IMR-90 (cell line): Measurements from ENCODE around the gene ZNF780A. TPM values are rescaled to one million over a fixed set of nuclear protein-coding genes. Genes with fewer than 3 reads are reported as not detected.

Source experiments
- ATAC-seq: fragments of 200-7000 bp; cut with Tn5 transposase; 2 replicates; pipeline ENCODE4 v1.9.1; 2020; ENCODE audit warnings: low read depth, mild to moderate bottlenecking, moderate library complexity
- BruUV-seq: library from RNA; stranded (reverse); fragments of 400-500 nt; replicated peaks from 2 replicates; lab custom pipeline; 2021; lab: Mats Ljungman, UMichigan
- CTCF ChIA-PET: fragments of 300-600 bp; formaldehyde crosslinking; extraction: SDS; loops from one replicate; lab custom pipeline; 2021; ENCODE audit warnings: antibody characterized with exemption; lab: Yijun Ruan, JAX
- POLR2A ChIA-PET: fragments of 300-600 bp; sonication (Branson Sonifier 250); formaldehyde crosslinking; loops from one replicate; lab custom pipeline; 2022; ENCODE audit warnings: antibody characterized with exemption; ENCODE audit not compliant: unreplicated experiment; lab: Charles Lee
- DNase-seq: peaks from one replicate; pipeline ENCODE4 v3.0.0; 2013
- H2AFZ ChIP-seq: replicated peaks from 2 replicates; pipeline ENCODE3; 2013; ENCODE audit warnings: low read length, mild to moderate bottlenecking; ENCODE audit not compliant: poor library complexity
- H2AK5ac ChIP-seq: 2 replicates; pipeline ENCODE4 v1.6.1; 2013; ENCODE audit warnings: low read depth, low read length, inconsistent platforms
- H2AK9ac ChIP-seq: replicated peaks from 2 replicates; pipeline ENCODE3; 2013; ENCODE audit warnings: mild to moderate bottlenecking, low read depth, low read length, moderate library complexity; ENCODE audit not compliant: poor library complexity
- H2BK120ac ChIP-seq: 2 replicates; pipeline ENCODE4 v1.6.1; 2013; ENCODE audit warnings: low read depth, low read length, inconsistent platforms
- H2BK15ac ChIP-seq: 3 replicates; pipeline ENCODE4 v1.6.1; 2013; ENCODE audit warnings: low read depth, low read length, inconsistent platforms
- H2BK20ac ChIP-seq: 2 replicates; pipeline ENCODE4 v1.6.1; 2013; ENCODE audit warnings: low read depth, mild to moderate bottlenecking, inconsistent platforms, low read length, moderate library complexity
- H2BK5ac ChIP-seq: 2 replicates; pipeline ENCODE4 v1.6.1; 2013; ENCODE audit warnings: mild to moderate bottlenecking, low read depth, low read length, inconsistent platforms; ENCODE audit not compliant: poor library complexity, severe bottlenecking
- H3K14ac ChIP-seq: replicated peaks from 2 replicates; pipeline ENCODE4 v1.6.1; 2013; ENCODE audit warnings: low read depth, low read length, inconsistent platforms
- H3K18ac ChIP-seq: 2 replicates; pipeline ENCODE4 v1.6.1; 2013; ENCODE audit warnings: low read depth, low read length, control low read depth
- H3K23ac ChIP-seq: 2 replicates; pipeline ENCODE4 v1.6.1; 2013; ENCODE audit warnings: low read depth, low read length, inconsistent platforms
- H3K27ac ChIP-seq: 2 replicates; pipeline ENCODE4 v1.5.1; 2013; ENCODE audit warnings: mild to moderate bottlenecking, control low read depth, low read length; ENCODE audit not compliant: insufficient read depth
- H3K27me3 ChIP-seq: 2 replicates; pipeline ENCODE4 v1.6.1; 2013; ENCODE audit warnings: low read length; ENCODE audit not compliant: control insufficient read depth, insufficient read depth
- H3K36me3 ChIP-seq: 2 replicates; pipeline ENCODE4 v1.6.1; 2013; ENCODE audit warnings: low read length, mixed read lengths; ENCODE audit not compliant: control insufficient read depth, insufficient read depth
- H3K4ac ChIP-seq: 2 replicates; pipeline ENCODE4 v1.6.1; 2013; ENCODE audit warnings: low read depth, low read length, inconsistent platforms
- H3K4me1 ChIP-seq: 2 replicates; pipeline ENCODE4 v1.6.1; 2013; ENCODE audit warnings: low read length, mixed read lengths; ENCODE audit not compliant: control insufficient read depth, insufficient read depth
- H3K4me2 ChIP-seq: 2 replicates; pipeline ENCODE4 v1.6.1; 2013; ENCODE audit warnings: low read depth, mild to moderate bottlenecking, control low read depth, low read length, moderate library complexity
- H3K4me3 ChIP-seq: 2 replicates; pipeline ENCODE4 v1.5.1; 2013; ENCODE audit warnings: low read depth, mild to moderate bottlenecking, control low read depth, low read length, moderate library complexity; ENCODE audit not compliant: insufficient read depth
- H3K56ac ChIP-seq: 2 replicates; pipeline ENCODE4 v1.6.1; 2013; ENCODE audit warnings: low read length, inconsistent platforms; ENCODE audit not compliant: insufficient read depth; ENCODE audit errors: extremely low read depth
- H3K79me1 ChIP-seq, 2 experiments: 2 replicates each; pipeline ENCODE4 v1.6.1; 2013; ENCODE audit warnings: low read length in 2 of 2, inconsistent platforms in 1 of 2, low read depth in 1 of 2
- H3K9ac ChIP-seq: 2 replicates; pipeline ENCODE4 v1.6.1; 2013; ENCODE audit warnings: low read depth, low read length, control low read depth
- H3K9me1 ChIP-seq: 2 replicates; pipeline ENCODE4 v1.6.1; 2013; ENCODE audit warnings: low read length, inconsistent platforms; ENCODE audit not compliant: insufficient read depth
- H3K9me3 ChIP-seq: 2 replicates; pipeline ENCODE4 v1.6.1; 2013; ENCODE audit warnings: low read length; ENCODE audit not compliant: control insufficient read depth, insufficient read depth
- H4K20me1 ChIP-seq: 2 replicates; pipeline ENCODE4 v1.6.1; 2013; ENCODE audit warnings: low read length, inconsistent platforms; ENCODE audit not compliant: insufficient read depth
- H4K5ac ChIP-seq: 2 replicates; pipeline ENCODE4 v1.6.1; 2013; ENCODE audit warnings: mild to moderate bottlenecking, low read depth, low read length, control low read depth
- H4K8ac ChIP-seq, 2 experiments: 2 replicates each; pipeline ENCODE4 v1.6.1; 2013; ENCODE audit warnings: low read depth in 2 of 2, low read length in 2 of 2, control low read depth in 1 of 2, inconsistent platforms in 1 of 2
- H4K91ac ChIP-seq: 2 replicates; pipeline ENCODE4 v1.6.1; 2013; ENCODE audit warnings: low read depth, low read length, inconsistent platforms; ENCODE audit not compliant: insufficient read depth
- BHLHE40 ChIP-seq: fragments of 150-350 bp; IDR thresholded peaks from 2 replicates; pipeline ENCODE4 v1.6.1; 2016; ENCODE audit warnings: mild to moderate bottlenecking, low read depth, low read length
- CEBPB ChIP-seq: IDR thresholded peaks from 2 replicates; pipeline ENCODE4 v1.6.1; 2012; ENCODE audit warnings: low read depth, low read length, improper control_type of control experiment
- CHD1 ChIP-seq: IDR thresholded peaks from 2 replicates; pipeline ENCODE4 v1.6.1; 2012; ENCODE audit warnings: low read depth, low read length, improper control_type of control experiment
- FOS ChIP-seq: fragments of 150-350 bp; IDR thresholded peaks from 2 replicates; pipeline ENCODE4 v1.6.1; 2016; ENCODE audit warnings: low read depth, low read length
- MAFK ChIP-seq: IDR thresholded peaks from 2 replicates; pipeline ENCODE4 v1.6.1; 2012; ENCODE audit warnings: low read depth, low read length, improper control_type of control experiment
- MAZ ChIP-seq: IDR thresholded peaks from 2 replicates; pipeline ENCODE4 v1.6.1; 2012; ENCODE audit warnings: low read depth, mild to moderate bottlenecking, low read length, improper control_type of control experiment, moderate library complexity, borderline replicate concordance
- MXI1 ChIP-seq: IDR thresholded peaks from 2 replicates; pipeline ENCODE4 v1.6.1; 2012; ENCODE audit warnings: low read depth, mild to moderate bottlenecking, low read length, moderate library complexity, borderline replicate concordance
- NFE2L2 ChIP-seq: fragments of 150-350 bp; IDR thresholded peaks from 2 replicates; pipeline ENCODE4 v1.6.1; 2016; ENCODE audit warnings: low read depth, mild to moderate bottlenecking, low read length
- POLR2A ChIP-seq: IDR thresholded peaks from 2 replicates; pipeline ENCODE4 v1.6.1; 2012; ENCODE audit warnings: mild to moderate bottlenecking, low read depth, low read length
- RAD21 ChIP-seq: IDR thresholded peaks from 2 replicates; pipeline ENCODE4 v1.6.1; 2012; ENCODE audit warnings: low read length, improper control_type of control experiment
- RCOR1 ChIP-seq: IDR thresholded peaks from 2 replicates; pipeline ENCODE4 v1.6.1; 2012; ENCODE audit warnings: mild to moderate bottlenecking, low read length, improper control_type of control experiment; ENCODE audit not compliant: insufficient replicate concordance
- RFX5 ChIP-seq: IDR thresholded peaks from 2 replicates; pipeline ENCODE4 v1.8.0; 2012; ENCODE audit warnings: low read depth, mild to moderate bottlenecking, low read length, moderate library complexity
- SMC3 ChIP-seq: fragments of 150-350 bp; IDR thresholded peaks from 2 replicates; pipeline ENCODE4 v1.6.1; 2016; ENCODE audit warnings: low read depth, mild to moderate bottlenecking, antibody characterized with exemption, low read length, moderate library complexity
- WGBS, 2 experiments: methylation state at CpG; one replicate each; pipeline versions ENCODE4 v1.1.5 to v1.1.7; 2013; ENCODE audit warnings: missing lambda C conversion rate in 2 of 2; ENCODE audit not compliant: insufficient read length in 1 of 2; ENCODE audit errors: extremely low coverage in 2 of 2; 5-methylcytosine and 5-hydroxymethylcytosine counted together
- dilution Hi-C: fragments of 300-500 bp; cut with HindIII; formaldehyde crosslinking; loops from one replicate; pipeline ENCODE4 v1.14.3; 2018; ENCODE audit warnings: low sequenced_read_pairs; ENCODE audit not compliant: unreplicated experiment
- in situ Hi-C: fragments of 300-500 bp; cut with MboI; formaldehyde crosslinking; loops from 3 replicates; pipeline ENCODE4 v1.14.3; 2019; ENCODE audit warnings: low sequenced_read_pairs, inconsistent platforms, mixed read lengths
- intact Hi-C: fragments of 100-400 bp; cut with micrococcal nuclease; formaldehyde crosslinking; loops from 2 replicates; pipeline ENCODE4 v1.10.0; 2022
- polyA plus RNA-seq, 3 experiments: library from polyadenylated mRNA; depleted of rRNA; stranded (reverse); fragments of >200 nt; gene quantifications; 2 replicates each; pipeline ENCODE4 v1.2.3, GENCODE V29; 2012; ENCODE audit warnings: low replicate concordance in 1 of 3
- total RNA-seq: library from RNA; depleted of rRNA; stranded (reverse); fragments of >200 nt; gene quantifications from 2 replicates; pipeline ENCODE4 v1.2.3, GENCODE V29; 2012
- TF ChIP-seq, protein P1 (sequence below): fragments of 150-350 bp; IDR thresholded peaks from 2 replicates; pipeline ENCODE4 v1.6.1; 2016; ENCODE audit warnings: low read depth, mild to moderate bottlenecking, low read length, moderate library complexity, borderline replicate concordance
- TF ChIP-seq, protein P2 (sequence below): fragments of 150-350 bp; IDR thresholded peaks from 2 replicates; pipeline ENCODE4 v1.6.1; 2017; ENCODE audit warnings: mild to moderate bottlenecking, antibody characterized with exemption, low read length, low read depth
- TF ChIP-seq, protein P3 (sequence below): conservative IDR thresholded peaks from 2 replicates; pipeline ENCODE4 v1.5.1; 2012; ENCODE audit warnings: mild to moderate bottlenecking, low read depth, low read length, improper control_type of control experiment

The ZNF780A gene
- total and polyA plus RNA-seq, 2 of the 4 experiments (the other 2 are of a cell fraction): 6.2 to 17.0 TPM

DNA sequence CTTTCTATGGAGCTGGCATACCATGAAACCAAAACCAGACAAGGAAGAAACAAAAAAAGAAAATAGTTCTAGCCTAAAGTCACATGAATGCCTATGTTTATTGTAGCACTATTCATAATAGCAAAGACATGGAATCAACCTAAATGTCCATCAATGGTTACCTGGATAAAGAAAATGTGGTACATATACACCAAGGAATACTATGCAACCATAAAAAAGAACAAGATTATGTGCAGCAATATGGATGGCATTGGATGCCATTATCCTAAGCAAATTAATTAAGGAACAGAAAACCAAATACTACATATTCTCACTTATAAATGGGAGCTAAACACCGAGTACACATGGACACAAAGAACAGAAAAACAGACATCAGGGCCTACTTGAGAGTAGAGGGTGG lies 10.5 kb downstream of the ZNF780A start:
- ATAC-seq (no peak), DNase-seq (no peak)
- H3K4ac ChIP-seq: no peak overlapping the region
- H3K9ac ChIP-seq: no peak overlapping the region
- no peak overlapping the region for H2BK15ac ChIP-seq
- TF ChIP-seq, protein P1, sequence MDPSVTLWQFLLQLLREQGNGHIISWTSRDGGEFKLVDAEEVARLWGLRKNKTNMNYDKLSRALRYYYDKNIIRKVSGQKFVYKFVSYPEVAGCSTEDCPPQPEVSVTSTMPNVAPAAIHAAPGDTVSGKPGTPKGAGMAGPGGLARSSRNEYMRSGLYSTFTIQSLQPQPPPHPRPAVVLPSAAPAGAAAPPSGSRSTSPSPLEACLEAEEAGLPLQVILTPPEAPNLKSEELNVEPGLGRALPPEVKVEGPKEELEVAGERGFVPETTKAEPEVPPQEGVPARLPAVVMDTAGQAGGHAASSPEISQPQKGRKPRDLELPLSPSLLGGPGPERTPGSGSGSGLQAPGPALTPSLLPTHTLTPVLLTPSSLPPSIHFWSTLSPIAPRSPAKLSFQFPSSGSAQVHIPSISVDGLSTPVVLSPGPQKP: no peak
- TF ChIP-seq SMC3 (no peak), RCOR1 (no peak), MAZ (no peak), NFE2L2 (no peak), FOS (no peak), CHD1 (no peak), CEBPB (no peak), BHLHE40 (no peak), RFX5 (no peak), MAFK (no peak), RAD21 (no peak), MXI1 (no peak), POLR2A (no peak)
- TF ChIP-seq, protein P2, sequence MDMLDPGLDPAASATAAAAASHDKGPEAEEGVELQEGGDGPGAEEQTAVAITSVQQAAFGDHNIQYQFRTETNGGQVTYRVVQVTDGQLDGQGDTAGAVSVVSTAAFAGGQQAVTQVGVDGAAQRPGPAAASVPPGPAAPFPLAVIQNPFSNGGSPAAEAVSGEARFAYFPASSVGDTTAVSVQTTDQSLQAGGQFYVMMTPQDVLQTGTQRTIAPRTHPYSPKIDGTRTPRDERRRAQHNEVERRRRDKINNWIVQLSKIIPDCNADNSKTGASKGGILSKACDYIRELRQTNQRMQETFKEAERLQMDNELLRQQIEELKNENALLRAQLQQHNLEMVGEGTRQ: no peak
- TF ChIP-seq, protein P3, sequence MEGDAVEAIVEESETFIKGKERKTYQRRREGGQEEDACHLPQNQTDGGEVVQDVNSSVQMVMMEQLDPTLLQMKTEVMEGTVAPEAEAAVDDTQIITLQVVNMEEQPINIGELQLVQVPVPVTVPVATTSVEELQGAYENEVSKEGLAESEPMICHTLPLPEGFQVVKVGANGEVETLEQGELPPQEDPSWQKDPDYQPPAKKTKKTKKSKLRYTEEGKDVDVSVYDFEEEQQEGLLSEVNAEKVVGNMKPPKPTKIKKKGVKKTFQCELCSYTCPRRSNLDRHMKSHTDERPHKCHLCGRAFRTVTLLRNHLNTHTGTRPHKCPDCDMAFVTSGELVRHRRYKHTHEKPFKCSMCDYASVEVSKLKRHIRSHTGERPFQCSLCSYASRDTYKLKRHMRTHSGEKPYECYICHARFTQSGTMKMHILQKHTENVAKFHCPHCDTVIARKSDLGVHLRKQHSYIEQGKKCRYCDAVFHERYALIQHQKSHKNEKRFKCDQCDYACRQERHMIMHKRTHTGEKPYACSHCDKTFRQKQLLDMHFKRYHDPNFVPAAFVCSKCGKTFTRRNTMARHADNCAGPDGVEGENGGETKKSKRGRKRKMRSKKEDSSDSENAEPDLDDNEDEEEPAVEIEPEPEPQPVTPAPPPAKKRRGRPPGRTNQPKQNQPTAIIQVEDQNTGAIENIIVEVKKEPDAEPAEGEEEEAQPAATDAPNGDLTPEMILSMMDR: no peak
- no peak overlapping the region for H4K5ac ChIP-seq
- H3K9me3 ChIP-seq: peaks cover 12% of the 10 kb centered on the region
- no peak overlapping the region for H2AK9ac ChIP-seq
- no TSS peak for BruUV-seq
- peaks cover 37% of the 10 kb centered on the region for H3K36me3 ChIP-seq
- H3K18ac ChIP-seq: no peak overlapping the region
- WGBS, 2 experiments: no CpG with 5 or more reads among the region's 1 CpG
- H3K56ac ChIP-seq: no peak overlapping the region
- ChIA-PET POLR2A (no interaction called here), CTCF (no interaction called here)
- no peak overlapping the region for H3K23ac ChIP-seq
- no peak overlapping the region for H3K14ac ChIP-seq
- H3K79me1 ChIP-seq: peaks cover 6 to 11% of the 10 kb centered on the region in 2 experiments; a peak in 3 of 4 replicates
- intact Hi-C loops (no loop called here), in situ Hi-C loops (no loop called here), dilution Hi-C loops (no loop called here)
- no peak overlapping the region for H2BK5ac ChIP-seq
- H2BK120ac ChIP-seq: no peak overlapping the region
- H4K8ac ChIP-seq: no peak overlapping the region
- H3K9me1 ChIP-seq: peaks cover 5% of the 10 kb centered on the region; the same call in 1 of the 2 replicates
- H2AK5ac ChIP-seq: no peak overlapping the region
- no peak overlapping the region for H4K91ac ChIP-seq
- H3K4me2 ChIP-seq: no peak overlapping the region
- no peak overlapping the region for H3K4me3 ChIP-seq
- H3K27me3 ChIP-seq: no peaks in the 10 kb centered on the region
- H3K27ac ChIP-seq: no peak overlapping the region
- no peak overlapping the region for H2BK20ac ChIP-seq
- no peak overlapping the region for H2AFZ ChIP-seq
- no peaks in the 10 kb centered on the region for H4K20me1 ChIP-seq
- H3K4me1 ChIP-seq: no peaks in the 10 kb centered on the region
